SU-DHL-6 (cell line): Measurements from ENCODE around the gene STX16.
A peak's percentile ranks its signal among the peaks of the same experiment; 100 is the strongest.

Experiments
- H2AFZ ChIP-seq: fragments of 200-600 bp; sonication (generic); 2 replicates; pipeline ENCODE4 v1.6.1; 2014; ENCODE audit warnings: low read depth, mild to moderate bottlenecking, moderate library complexity, mixed read lengths, antibody characterized with exemption, low read length; ENCODE audit not compliant: severe bottlenecking
- H3F3A ChIP-seq: fragments of 200-600 bp; shearing (Covaris generic); 2 replicates; pipeline ENCODE4 v1.6.0; 2016; ENCODE audit warnings: antibody characterized with exemption, mild to moderate bottlenecking; ENCODE audit not compliant: insufficient read depth
- H3K27ac ChIP-seq: fragments of 200-600 bp; sonication (generic); 2 replicates; pipeline ENCODE4 v1.5.1; 2016; ENCODE audit warnings: low read depth, mild to moderate bottlenecking, low read length, moderate library complexity, mixed read lengths
- H3K27me3 ChIP-seq: fragments of 200-600 bp; sonication (generic), shearing (Covaris generic); 2 replicates; pipeline ENCODE4 v1.6.0; 2014; ENCODE audit warnings: mild to moderate bottlenecking, low read length
- H3K36me3 ChIP-seq: fragments of 200-600 bp; sonication (generic); 2 replicates; pipeline ENCODE4 v1.6.1; 2014; ENCODE audit warnings: mild to moderate bottlenecking, low read length, mixed read lengths
- H3K4me2 ChIP-seq: fragments of 300-600, 200-600 bp; shearing (Covaris generic), sonication (generic); 2 replicates; pipeline ENCODE4 v1.6.0; 2014; ENCODE audit warnings: low read length, low read depth, mild to moderate bottlenecking; ENCODE audit not compliant: poor library complexity, severe bottlenecking
- H3K4me3 ChIP-seq: fragments of 200-600 bp; sonication (generic); 2 replicates; pipeline ENCODE4 v1.5.1; 2014; ENCODE audit warnings: antibody characterized with exemption, low read length, mild to moderate bottlenecking, mixed read lengths; ENCODE audit not compliant: insufficient read depth, poor library complexity, severe bottlenecking
- H3K79me2 ChIP-seq: fragments of 200-600 bp; sonication (generic); 2 replicates; pipeline ENCODE4 v1.6.1; 2014; ENCODE audit warnings: mild to moderate bottlenecking, low read length, moderate library complexity; ENCODE audit not compliant: insufficient read depth
- H3K9ac ChIP-seq: fragments of 200-600 bp; sonication (generic); 2 replicates; pipeline ENCODE4 v1.7.0; 2014; ENCODE audit warnings: mild to moderate bottlenecking, low read length
- H3K9me2 ChIP-seq: fragments of 200-600 bp; sonication (generic); replicated peaks from 2 replicates; pipeline ENCODE4 v1.6.1; 2014; ENCODE audit warnings: low read length; ENCODE audit not compliant: insufficient read depth
- H3K9me3 ChIP-seq: fragments of 200-600 bp; sonication (generic); 2 replicates; pipeline ENCODE4 v1.6.1; 2014; ENCODE audit warnings: low read length, mixed read lengths; ENCODE audit not compliant: insufficient read depth
- H4K20me1 ChIP-seq: fragments of 200-600 bp; sonication (generic); 2 replicates; pipeline ENCODE4 v1.6.1; 2014; ENCODE audit warnings: low read depth, mild to moderate bottlenecking, antibody characterized with exemption, low read length, moderate library complexity, mixed read lengths
- CTCF ChIP-seq: fragments of 200-600 bp; sonication (generic); IDR thresholded peaks from one replicate; pipeline ENCODE4 v1.5.1; 2017; ENCODE audit warnings: antibody characterized with exemption, mild to moderate bottlenecking, low read length, moderate library complexity; ENCODE audit not compliant: insufficient read depth, poor library complexity, severe bottlenecking
- EZH2phosphoT487 ChIP-seq: fragments of 200-600 bp; sonication (generic), shearing (Covaris generic); conservative IDR thresholded peaks from 2 replicates; pipeline ENCODE4 v1.6.1; 2018; ENCODE audit warnings: mild to moderate bottlenecking, antibody characterized with exemption, low read length, moderate library complexity, mixed read lengths

The STX16 gene

GRCh38 chr20:58669287-58670006 is 18.4 kb downstream of the STX16 start:
- H3K4me3 ChIP-seq: no peak overlapping the region
- peak overlapping the region; percentile 5 for H3K4me2 ChIP-seq
- peaks cover 8% of the 10 kb centered on the region; the same call in 1 of the 2 replicates for H4K20me1 ChIP-seq
- peaks cover 18% of the 10 kb centered on the region for H3K79me2 ChIP-seq
- H3K9me3 ChIP-seq: no peaks in the 10 kb centered on the region
- H3K36me3 ChIP-seq: peaks cover 25% of the 10 kb centered on the region
- no peak overlapping the region for H3K9ac ChIP-seq
- no peaks in the 10 kb centered on the region for H3F3A ChIP-seq
- H3K27ac ChIP-seq: peak overlapping the region; percentile 24; the same call in 1 of the 2 replicates
- H3K9me2 ChIP-seq: no peaks in the 10 kb centered on the region
- no peak overlapping the region for H2AFZ ChIP-seq
- no peaks in the 10 kb centered on the region for H3K27me3 ChIP-seq
- no peak for TF ChIP-seq CTCF
- TF ChIP-seq EZH2phosphoT487: no peak

- Histone ChIP-seq H3K4me3 (no peak overlapping the region), H3F3A (no peaks in the 10 kb centered on the region), H3K27me3 (no peaks in the 10 kb centered on the region), H3K9me3 (no peaks in the 10 kb centered on the region), H3K27ac (no peak overlapping the region), H3K79me2 (peaks cover 12% of the 10 kb centered on the region), H3K36me3 (peaks cover 25% of the 10 kb centered on the region), H3K9ac (no peak overlapping the region), H2AFZ (no peak overlapping the region), H4K20me1 (peaks cover 8% of the 10 kb centered on the region; the same call in 1 of the 2 replicates), H3K9me2 (no peaks in the 10 kb centered on the region), H3K4me2 (peak overlapping the region; percentile 5)
- no peak for TF ChIP-seq EZH2phosphoT487
- TF ChIP-seq CTCF: no peak
Observed at GRCh38 chr20:58670102-58670501, 19.0 kb downstream of the STX16 start.

- Histone ChIP-seq H3K9ac (no peak overlapping the region), H3K36me3 (peaks cover 25% of the 10 kb centered on the region), H4K20me1 (peaks cover 8% of the 10 kb centered on the region; the same call in 1 of the 2 replicates), H2AFZ (no peak overlapping the region), H3K4me2 (no peak overlapping the region), H3K27me3 (no peaks in the 10 kb centered on the region), H3K4me3 (no peak overlapping the region), H3K27ac (no peak overlapping the region), H3F3A (no peaks in the 10 kb centered on the region), H3K9me3 (no peaks in the 10 kb centered on the region), H3K79me2 (peaks cover 6% of the 10 kb centered on the region; the same call in 1 of the 2 replicates), H3K9me2 (no peaks in the 10 kb centered on the region)
- no peak for TF ChIP-seq EZH2phosphoT487
- no peak for TF ChIP-seq CTCF
Observed at GRCh38 chr20:58670659-58671058, 19.6 kb downstream of the STX16 start.
